Measurements from ENCODE around the gene HBG1. TPM values are rescaled to one million over a fixed set of nuclear protein-coding genes. Genes with fewer than 3 reads are reported as not detected.

Gene HBG1
- total and polyA plus RNA-seq, 10 of the 15 experiments (the other 5 are each of a cell fraction or from before 2014, with no cell fraction given), result 0.84 to 2.3 (median 1.9) TPM; not detected in 5

DNA sequence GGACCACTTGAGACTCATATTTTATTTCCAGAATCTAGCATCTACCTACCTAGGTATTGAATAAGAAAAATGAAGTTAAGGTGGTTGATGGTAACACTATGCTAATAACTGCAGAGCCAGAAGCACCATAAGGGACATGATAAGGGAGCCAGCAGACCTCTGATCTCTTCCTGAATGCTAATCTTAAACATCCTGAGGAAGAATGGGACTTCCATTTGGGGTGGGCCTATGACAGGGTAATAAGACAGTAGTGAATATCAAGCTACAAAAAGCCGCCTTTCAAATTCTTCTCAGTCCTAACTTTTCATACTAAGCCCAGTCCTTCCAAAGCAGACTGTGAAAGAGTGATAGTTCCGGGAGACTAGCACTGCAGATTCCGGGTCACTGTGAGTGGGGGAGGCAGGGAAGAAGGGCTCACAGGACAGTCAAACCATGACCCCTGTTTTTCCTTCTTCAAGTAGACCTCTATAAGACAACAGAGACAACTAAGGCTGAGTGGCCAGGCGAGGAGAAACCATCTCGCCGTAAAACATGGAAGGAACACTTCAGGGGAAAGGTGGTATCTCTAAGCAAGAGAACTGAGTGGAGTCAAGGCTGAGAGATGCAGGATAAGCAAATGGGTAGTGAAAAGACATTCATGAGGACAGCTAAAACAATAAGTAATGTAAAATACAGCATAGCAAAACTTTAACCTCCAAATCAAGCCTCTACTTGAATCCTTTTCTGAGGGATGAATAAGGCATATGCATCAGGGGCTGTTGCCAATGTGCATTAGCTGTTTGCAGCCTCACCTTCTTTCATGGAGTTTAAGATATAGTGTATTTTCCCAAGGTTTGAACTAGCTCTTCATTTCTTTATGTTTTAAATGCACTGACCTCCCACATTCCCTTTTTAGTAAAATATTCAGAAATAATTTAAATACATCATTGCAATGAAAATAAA lies 24.8 kb downstream of the HBG1 start:
- H3K9ac ChIP-seq (ENCODE audit: control insufficient read depth, insufficient read depth, low read length), result no peak overlapping the region
- intact Hi-C loops (cut with micrococcal nuclease; ENCODE audit: unreplicated experiment) (no loop called here), in situ Hi-C loops (cut with MboI) (no loop called here)
- no peak overlapping the region for H2AFZ ChIP-seq (ENCODE audit: control insufficient read depth, low read depth, low read length)
- no peaks in the 10 kb centered on the region for H3K79me2 ChIP-seq (ENCODE audit: control insufficient read depth, insufficient read depth, low read length)
- no peak overlapping the region for H3K4me3 ChIP-seq
- FAIRE-seq (no peak), ATAC-seq (no peak; the same call in 2 of the 3 replicates), DNase-seq (ENCODE audit: low read depth, low spot score) (no peak)
- no peaks in the 10 kb centered on the region for H3K36me3 ChIP-seq (ENCODE audit: control insufficient read depth in 2 of 2, insufficient read depth in 2 of 2, low read length in 1 of 2)
- ChIA-PET POLR2A (no interaction called here), CTCF (no interaction called here), RAD21 (ENCODE audit: unreplicated experiment) (interaction anchor here (0.6 kb wide), 1 partner anchor 155 kb away, joined by 3 read pairs; no protein-coding TSS in a partner anchor), SMC1A (ENCODE audit: uncharacterized antibody, unreplicated experiment) (no interaction called here)
- no peak overlapping the region for H3K4me2 ChIP-seq (ENCODE audit: control insufficient read depth, insufficient read depth)
- H3K9me3 ChIP-seq (replicated peaks; ENCODE audit: control insufficient read depth, insufficient read depth, low read length), result no peaks in the 10 kb centered on the region
- H3K27me3 ChIP-seq (replicated peaks in 1 of 2; ENCODE audit: control insufficient read depth in 2 of 2, insufficient read depth in 2 of 2, low read length in 1 of 2), result no peaks in the 10 kb centered on the region
- no peaks in the 10 kb centered on the region for H3K4me1 ChIP-seq (ENCODE audit: control insufficient read depth, insufficient read depth, low read length)
- no TSS peak for BruUV-seq (replicated peaks)
- H3K27ac ChIP-seq (ENCODE audit: control insufficient read depth, insufficient read depth), result no peak overlapping the region
- no peaks in the 10 kb centered on the region for H4K20me1 ChIP-seq (ENCODE audit: control insufficient read depth, insufficient read depth)
- TF ChIP-seq ZNF24 (IDR thresholded peaks at IDR 0.05) (no peak), SUPT20H (IDR thresholded peaks at IDR 0.05; ENCODE audit: borderline replicate concordance, control insufficient read depth, low read depth, low read length) (no peak), ZNF207 (IDR thresholded peaks at IDR 0.05; ENCODE audit: borderline replicate concordance) (no peak), LARP7 (IDR thresholded peaks at IDR 0.05) (no peak), SIN3A (IDR thresholded peaks at IDR 0.05; ENCODE audit: low read depth, low read length) (no peak)
- TF ChIP-seq, protein P1, sequence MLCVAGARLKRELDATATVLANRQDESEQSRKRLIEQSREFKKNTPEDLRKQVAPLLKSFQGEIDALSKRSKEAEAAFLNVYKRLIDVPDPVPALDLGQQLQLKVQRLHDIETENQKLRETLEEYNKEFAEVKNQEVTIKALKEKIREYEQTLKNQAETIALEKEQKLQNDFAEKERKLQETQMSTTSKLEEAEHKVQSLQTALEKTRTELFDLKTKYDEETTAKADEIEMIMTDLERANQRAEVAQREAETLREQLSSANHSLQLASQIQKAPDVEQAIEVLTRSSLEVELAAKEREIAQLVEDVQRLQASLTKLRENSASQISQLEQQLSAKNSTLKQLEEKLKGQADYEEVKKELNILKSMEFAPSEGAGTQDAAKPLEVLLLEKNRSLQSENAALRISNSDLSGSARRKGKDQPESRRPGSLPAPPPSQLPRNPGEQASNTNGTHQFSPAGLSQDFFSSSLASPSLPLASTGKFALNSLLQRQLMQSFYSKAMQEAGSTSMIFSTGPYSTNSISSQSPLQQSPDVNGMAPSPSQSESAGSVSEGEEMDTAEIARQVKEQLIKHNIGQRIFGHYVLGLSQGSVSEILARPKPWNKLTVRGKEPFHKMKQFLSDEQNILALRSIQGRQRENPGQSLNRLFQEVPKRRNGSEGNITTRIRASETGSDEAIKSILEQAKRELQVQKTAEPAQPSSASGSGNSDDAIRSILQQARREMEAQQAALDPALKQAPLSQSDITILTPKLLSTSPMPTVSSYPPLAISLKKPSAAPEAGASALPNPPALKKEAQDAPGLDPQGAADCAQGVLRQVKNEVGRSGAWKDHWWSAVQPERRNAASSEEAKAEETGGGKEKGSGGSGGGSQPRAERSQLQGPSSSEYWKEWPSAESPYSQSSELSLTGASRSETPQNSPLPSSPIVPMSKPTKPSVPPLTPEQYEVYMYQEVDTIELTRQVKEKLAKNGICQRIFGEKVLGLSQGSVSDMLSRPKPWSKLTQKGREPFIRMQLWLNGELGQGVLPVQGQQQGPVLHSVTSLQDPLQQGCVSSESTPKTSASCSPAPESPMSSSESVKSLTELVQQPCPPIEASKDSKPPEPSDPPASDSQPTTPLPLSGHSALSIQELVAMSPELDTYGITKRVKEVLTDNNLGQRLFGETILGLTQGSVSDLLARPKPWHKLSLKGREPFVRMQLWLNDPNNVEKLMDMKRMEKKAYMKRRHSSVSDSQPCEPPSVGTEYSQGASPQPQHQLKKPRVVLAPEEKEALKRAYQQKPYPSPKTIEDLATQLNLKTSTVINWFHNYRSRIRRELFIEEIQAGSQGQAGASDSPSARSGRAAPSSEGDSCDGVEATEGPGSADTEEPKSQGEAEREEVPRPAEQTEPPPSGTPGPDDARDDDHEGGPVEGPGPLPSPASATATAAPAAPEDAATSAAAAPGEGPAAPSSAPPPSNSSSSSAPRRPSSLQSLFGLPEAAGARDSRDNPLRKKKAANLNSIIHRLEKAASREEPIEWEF (IDR thresholded peaks at IDR 0.05; ENCODE audit: insufficient replicate concordance, low read depth, low read length), result no peak
- TF ChIP-seq, protein P2, sequence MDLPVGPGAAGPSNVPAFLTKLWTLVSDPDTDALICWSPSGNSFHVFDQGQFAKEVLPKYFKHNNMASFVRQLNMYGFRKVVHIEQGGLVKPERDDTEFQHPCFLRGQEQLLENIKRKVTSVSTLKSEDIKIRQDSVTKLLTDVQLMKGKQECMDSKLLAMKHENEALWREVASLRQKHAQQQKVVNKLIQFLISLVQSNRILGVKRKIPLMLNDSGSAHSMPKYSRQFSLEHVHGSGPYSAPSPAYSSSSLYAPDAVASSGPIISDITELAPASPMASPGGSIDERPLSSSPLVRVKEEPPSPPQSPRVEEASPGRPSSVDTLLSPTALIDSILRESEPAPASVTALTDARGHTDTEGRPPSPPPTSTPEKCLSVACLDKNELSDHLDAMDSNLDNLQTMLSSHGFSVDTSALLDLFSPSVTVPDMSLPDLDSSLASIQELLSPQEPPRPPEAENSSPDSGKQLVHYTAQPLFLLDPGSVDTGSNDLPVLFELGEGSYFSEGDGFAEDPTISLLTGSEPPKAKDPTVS (IDR thresholded peaks at IDR 0.05; ENCODE audit: low read depth, low read length), result no peak
- TF ChIP-seq, protein P3, sequence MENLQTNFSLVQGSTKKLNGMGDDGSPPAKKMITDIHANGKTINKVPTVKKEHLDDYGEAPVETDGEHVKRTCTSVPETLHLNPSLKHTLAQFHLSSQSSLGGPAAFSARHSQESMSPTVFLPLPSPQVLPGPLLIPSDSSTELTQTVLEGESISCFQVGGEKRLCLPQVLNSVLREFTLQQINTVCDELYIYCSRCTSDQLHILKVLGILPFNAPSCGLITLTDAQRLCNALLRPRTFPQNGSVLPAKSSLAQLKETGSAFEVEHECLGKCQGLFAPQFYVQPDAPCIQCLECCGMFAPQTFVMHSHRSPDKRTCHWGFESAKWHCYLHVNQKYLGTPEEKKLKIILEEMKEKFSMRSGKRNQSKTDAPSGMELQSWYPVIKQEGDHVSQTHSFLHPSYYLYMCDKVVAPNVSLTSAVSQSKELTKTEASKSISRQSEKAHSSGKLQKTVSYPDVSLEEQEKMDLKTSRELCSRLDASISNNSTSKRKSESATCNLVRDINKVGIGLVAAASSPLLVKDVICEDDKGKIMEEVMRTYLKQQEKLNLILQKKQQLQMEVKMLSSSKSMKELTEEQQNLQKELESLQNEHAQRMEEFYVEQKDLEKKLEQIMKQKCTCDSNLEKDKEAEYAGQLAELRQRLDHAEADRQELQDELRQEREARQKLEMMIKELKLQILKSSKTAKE (IDR thresholded peaks at IDR 0.05; ENCODE audit: low read depth, poor library complexity, severe bottlenecking), result no peak
- TF ChIP-seq, protein P4, sequence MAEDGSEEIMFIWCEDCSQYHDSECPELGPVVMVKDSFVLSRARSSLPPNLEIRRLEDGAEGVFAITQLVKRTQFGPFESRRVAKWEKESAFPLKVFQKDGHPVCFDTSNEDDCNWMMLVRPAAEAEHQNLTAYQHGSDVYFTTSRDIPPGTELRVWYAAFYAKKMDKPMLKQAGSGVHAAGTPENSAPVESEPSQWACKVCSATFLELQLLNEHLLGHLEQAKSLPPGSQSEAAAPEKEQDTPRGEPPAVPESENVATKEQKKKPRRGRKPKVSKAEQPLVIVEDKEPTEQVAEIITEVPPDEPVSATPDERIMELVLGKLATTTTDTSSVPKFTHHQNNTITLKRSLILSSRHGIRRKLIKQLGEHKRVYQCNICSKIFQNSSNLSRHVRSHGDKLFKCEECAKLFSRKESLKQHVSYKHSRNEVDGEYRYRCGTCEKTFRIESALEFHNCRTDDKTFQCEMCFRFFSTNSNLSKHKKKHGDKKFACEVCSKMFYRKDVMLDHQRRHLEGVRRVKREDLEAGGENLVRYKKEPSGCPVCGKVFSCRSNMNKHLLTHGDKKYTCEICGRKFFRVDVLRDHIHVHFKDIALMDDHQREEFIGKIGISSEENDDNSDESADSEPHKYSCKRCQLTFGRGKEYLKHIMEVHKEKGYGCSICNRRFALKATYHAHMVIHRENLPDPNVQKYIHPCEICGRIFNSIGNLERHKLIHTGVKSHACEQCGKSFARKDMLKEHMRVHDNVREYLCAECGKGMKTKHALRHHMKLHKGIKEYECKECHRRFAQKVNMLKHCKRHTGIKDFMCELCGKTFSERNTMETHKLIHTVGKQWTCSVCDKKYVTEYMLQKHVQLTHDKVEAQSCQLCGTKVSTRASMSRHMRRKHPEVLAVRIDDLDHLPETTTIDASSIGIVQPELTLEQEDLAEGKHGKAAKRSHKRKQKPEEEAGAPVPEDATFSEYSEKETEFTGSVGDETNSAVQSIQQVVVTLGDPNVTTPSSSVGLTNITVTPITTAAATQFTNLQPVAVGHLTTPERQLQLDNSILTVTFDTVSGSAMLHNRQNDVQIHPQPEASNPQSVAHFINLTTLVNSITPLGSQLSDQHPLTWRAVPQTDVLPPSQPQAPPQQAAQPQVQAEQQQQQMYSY (CRISPR knock-in tag; IDR thresholded peaks at IDR 0.05), result no peak
- 25% methylated on average over 6 of the region's 6 CpGs for WGBS (ENCODE audit: insufficient coverage, insufficient replicate concordance, low lambda C conversion rate, missing lambda C conversion rate)

Data from GM12878 (cell line).